ENCODE data around the gene PLXNB1. TPM values are rescaled to one million over a fixed set of nuclear protein-coding genes. Genes with fewer than 3 reads are reported as not detected.
A peak's percentile ranks its signal among the peaks of the same experiment; 100 is the strongest.

The PLXNB1 gene
- total and polyA plus RNA-seq, 2 of the 13 experiments (the other 11 are each of a cell fraction or from before 2014, with no cell fraction given) = 86.0 to 143 TPM

DNA sequence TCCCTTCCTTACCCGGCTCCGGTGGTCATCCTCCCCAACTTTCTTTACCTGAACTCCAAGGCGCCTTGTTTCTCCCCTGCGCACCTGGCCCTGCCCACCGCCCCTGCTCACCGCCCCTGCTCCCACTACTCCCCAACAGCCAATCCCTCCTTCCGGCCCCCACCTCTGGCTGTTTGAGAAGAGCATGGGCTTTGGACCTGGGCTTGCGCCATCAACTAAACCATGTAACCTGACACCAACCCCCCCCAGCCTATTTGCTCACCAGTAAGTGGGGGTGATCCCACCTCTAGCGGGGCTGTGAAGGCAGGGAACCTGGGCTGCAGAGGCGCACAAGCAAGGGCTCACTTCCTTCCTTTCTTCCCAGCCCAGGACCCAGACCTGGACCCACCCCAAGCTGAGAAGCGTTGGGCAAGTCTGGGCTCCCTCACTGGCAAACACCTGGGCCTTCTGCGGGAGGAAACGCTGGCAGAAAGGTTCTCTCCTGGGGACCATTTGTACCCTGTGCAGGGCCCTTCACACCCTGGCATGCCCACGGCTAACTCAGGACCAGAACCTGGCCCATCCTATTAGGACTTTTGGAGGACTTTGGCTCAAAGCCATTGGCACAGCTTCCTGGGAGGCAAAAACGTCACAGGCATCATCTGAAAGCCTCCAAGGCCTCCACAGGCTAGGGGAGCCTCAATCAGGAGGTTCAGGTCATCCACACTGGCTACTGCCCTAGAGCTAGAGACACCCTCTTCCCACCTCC is at the start of gene PLXNB1 (continued):
- TF ChIP-seq, protein P1, sequence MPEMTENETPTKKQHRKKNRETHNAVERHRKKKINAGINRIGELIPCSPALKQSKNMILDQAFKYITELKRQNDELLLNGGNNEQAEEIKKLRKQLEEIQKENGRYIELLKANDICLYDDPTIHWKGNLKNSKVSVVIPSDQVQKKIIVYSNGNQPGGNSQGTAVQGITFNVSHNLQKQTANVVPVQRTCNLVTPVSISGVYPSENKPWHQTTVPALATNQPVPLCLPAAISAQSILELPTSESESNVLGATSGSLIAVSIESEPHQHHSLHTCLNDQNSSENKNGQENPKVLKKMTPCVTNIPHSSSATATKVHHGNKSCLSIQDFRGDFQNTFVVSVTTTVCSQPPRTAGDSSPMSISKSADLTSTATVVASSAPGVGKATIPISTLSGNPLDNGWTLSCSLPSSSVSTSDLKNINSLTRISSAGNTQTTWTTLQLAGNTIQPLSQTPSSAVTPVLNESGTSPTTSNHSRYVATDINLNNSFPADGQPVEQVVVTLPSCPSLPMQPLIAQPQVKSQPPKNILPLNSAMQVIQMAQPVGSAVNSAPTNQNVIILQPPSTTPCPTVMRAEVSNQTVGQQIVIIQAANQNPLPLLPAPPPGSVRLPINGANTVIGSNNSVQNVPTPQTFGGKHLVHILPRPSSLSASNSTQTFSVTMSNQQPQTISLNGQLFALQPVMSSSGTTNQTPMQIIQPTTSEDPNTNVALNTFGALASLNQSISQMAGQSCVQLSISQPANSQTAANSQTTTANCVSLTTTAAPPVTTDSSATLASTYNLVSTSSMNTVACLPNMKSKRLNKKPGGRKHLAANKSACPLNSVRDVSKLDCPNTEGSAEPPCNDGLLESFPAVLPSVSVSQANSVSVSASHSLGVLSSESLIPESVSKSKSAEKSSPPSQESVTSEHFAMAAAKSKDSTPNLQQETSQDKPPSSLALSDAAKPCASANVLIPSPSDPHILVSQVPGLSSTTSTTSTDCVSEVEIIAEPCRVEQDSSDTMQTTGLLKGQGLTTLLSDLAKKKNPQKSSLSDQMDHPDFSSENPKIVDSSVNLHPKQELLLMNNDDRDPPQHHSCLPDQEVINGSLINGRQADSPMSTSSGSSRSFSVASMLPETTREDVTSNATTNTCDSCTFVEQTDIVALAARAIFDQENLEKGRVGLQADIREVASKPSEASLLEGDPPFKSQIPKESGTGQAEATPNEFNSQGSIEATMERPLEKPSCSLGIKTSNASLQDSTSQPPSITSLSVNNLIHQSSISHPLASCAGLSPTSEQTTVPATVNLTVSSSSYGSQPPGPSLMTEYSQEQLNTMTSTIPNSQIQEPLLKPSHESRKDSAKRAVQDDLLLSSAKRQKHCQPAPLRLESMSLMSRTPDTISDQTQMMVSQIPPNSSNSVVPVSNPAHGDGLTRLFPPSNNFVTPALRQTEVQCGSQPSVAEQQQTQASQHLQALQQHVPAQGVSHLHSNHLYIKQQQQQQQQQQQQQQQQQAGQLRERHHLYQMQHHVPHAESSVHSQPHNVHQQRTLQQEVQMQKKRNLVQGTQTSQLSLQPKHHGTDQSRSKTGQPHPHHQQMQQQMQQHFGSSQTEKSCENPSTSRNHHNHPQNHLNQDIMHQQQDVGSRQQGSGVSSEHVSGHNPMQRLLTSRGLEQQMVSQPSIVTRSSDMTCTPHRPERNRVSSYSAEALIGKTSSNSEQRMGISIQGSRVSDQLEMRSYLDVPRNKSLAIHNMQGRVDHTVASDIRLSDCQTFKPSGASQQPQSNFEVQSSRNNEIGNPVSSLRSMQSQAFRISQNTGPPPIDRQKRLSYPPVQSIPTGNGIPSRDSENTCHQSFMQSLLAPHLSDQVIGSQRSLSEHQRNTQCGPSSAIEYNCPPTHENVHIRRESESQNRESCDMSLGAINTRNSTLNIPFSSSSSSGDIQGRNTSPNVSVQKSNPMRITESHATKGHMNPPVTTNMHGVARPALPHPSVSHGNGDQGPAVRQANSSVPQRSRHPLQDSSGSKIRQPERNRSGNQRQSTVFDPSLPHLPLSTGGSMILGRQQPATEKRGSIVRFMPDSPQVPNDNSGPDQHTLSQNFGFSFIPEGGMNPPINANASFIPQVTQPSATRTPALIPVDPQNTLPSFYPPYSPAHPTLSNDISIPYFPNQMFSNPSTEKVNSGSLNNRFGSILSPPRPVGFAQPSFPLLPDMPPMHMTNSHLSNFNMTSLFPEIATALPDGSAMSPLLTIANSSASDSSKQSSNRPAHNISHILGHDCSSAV (CRISPR knock-in tag; IDR thresholded peaks at IDR 0.05; ENCODE audit: borderline replicate concordance) = 0 out of 2 replicates have a peak, but pooled peaks have one; percentile 70
- TF ChIP-seq KMT2B (CRISPR knock-in tag; IDR thresholded peaks at IDR 0.05) (peak; percentile 31; the same call in 1 of the 2 replicates), RFX1 (IDR thresholded peaks at IDR 0.05) (no peak), ZNF124 (CRISPR knock-in tag; IDR thresholded peaks at IDR 0.05) (no peak), NFE2 (CRISPR knock-in tag; IDR thresholded peaks at IDR 0.05) (no peak), ZNF790 (CRISPR knock-in tag; IDR thresholded peaks at IDR 0.05; ENCODE audit: borderline replicate concordance) (peak; percentile 86; the same call in 1 of the 2 replicates), RCOR2 (CRISPR knock-in tag; IDR thresholded peaks at IDR 0.05) (peak; percentile 65; the same call in 1 of the 2 replicates), U2AF1 (optimal IDR thresholded peaks at IDR 0.05; ENCODE audit: low read depth, low read length) (no peak), NFIB (CRISPR knock-in tag; IDR thresholded peaks at IDR 0.05; ENCODE audit: borderline replicate concordance) (no peak), ZNF644 (CRISPR knock-in tag; IDR thresholded peaks at IDR 0.05; ENCODE audit: low read depth) (0 out of 2 replicates have a peak, but pooled peaks have one; percentile 21), ATRX (CRISPR knock-in tag; IDR thresholded peaks at IDR 0.05; ENCODE audit: borderline replicate concordance) (no peak), ZNF317 (CRISPR knock-in tag; IDR thresholded peaks at IDR 0.05) (peak; percentile 92), ZSCAN25 (CRISPR knock-in tag; IDR thresholded peaks at IDR 0.05) (peak; percentile 98), NFIC (IDR thresholded peaks at IDR 0.05; ENCODE audit: low read length) (no peak), ZNF292 (CRISPR knock-in tag; IDR thresholded peaks at IDR 0.05; ENCODE audit: borderline replicate concordance, low read depth) (peak; percentile 79; the same call in 1 of the 2 replicates)
- TF ChIP-seq, protein P2, sequence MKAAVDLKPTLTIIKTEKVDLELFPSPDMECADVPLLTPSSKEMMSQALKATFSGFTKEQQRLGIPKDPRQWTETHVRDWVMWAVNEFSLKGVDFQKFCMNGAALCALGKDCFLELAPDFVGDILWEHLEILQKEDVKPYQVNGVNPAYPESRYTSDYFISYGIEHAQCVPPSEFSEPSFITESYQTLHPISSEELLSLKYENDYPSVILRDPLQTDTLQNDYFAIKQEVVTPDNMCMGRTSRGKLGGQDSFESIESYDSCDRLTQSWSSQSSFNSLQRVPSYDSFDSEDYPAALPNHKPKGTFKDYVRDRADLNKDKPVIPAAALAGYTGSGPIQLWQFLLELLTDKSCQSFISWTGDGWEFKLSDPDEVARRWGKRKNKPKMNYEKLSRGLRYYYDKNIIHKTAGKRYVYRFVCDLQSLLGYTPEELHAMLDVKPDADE (CRISPR knock-in tag; IDR thresholded peaks at IDR 0.05) = no peak
- TF ChIP-seq, protein P3, sequence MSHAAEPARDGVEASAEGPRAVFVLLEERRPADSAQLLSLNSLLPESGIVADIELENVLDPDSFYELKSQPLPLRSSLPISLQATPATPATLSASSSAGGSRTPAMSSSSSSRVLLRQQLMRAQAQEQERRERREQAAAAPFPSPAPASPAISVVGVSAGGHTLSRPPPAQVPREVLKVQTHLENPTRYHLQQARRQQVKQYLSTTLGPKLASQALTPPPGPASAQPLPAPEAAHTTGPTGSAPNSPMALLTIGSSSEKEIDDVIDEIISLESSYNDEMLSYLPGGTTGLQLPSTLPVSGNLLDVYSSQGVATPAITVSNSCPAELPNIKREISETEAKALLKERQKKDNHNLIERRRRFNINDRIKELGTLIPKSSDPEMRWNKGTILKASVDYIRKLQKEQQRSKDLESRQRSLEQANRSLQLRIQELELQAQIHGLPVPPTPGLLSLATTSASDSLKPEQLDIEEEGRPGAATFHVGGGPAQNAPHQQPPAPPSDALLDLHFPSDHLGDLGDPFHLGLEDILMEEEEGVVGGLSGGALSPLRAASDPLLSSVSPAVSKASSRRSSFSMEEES (CRISPR knock-in tag; IDR thresholded peaks at IDR 0.05) = no peak; the same call in 1 of the 2 replicates
- TF ChIP-seq, protein P4, sequence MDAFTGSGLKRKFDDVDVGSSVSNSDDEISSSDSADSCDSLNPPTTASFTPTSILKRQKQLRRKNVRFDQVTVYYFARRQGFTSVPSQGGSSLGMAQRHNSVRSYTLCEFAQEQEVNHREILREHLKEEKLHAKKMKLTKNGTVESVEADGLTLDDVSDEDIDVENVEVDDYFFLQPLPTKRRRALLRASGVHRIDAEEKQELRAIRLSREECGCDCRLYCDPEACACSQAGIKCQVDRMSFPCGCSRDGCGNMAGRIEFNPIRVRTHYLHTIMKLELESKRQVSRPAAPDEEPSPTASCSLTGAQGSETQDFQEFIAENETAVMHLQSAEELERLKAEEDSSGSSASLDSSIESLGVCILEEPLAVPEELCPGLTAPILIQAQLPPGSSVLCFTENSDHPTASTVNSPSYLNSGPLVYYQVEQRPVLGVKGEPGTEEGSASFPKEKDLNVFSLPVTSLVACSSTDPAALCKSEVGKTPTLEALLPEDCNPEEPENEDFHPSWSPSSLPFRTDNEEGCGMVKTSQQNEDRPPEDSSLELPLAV (CRISPR knock-in tag; conservative IDR thresholded peaks at IDR 0.05; ENCODE audit: low read depth) = peak; percentile 45; the same call in 1 of the 2 replicates

Measured in HepG2 (cell line).